ENCODE measurements around the gene NME7.

- TF ChIP-seq EZH2 (IDR thresholded peaks at IDR 0.05; ENCODE audit: low read depth, unreplicated experiment) (no peak), CTCF (conservative IDR thresholded peaks at IDR 0.05; ENCODE audit: low read depth in 2 of 2) (no peak), CREB1 (CRISPR knock-in tag; IDR thresholded peaks at IDR 0.05; ENCODE audit: low read depth) (no peak), POLR2AphosphoS5 (IDR thresholded peaks at IDR 0.05; ENCODE audit: low read depth) (no peak), ZNF331 (CRISPR knock-in tag; IDR thresholded peaks at IDR 0.05; ENCODE audit: low read depth) (no peak), EZH2phosphoT487 (IDR thresholded peaks at IDR 0.05; ENCODE audit: unreplicated experiment) (no peak), STAT1 (IDR thresholded peaks at IDR 0.05; ENCODE audit: unreplicated experiment) (no peak)
Measured at GRCh38 chr1:169184812-169185211, 182.8 kb downstream of the NME7 start.
